ENCODE measurements around the gene PAQR9. TPM values are rescaled to one million over a fixed set of nuclear protein-coding genes. Genes with fewer than 3 reads are reported as not detected.
A peak's percentile ranks its signal among the peaks of the same experiment; 100 is the strongest.

PAQR9 gene
- total RNA-seq, 6 donors from 2014 or later: not detected

- no peaks in the 10 kb centered on the region for H3K36me3 ChIP-seq
- H3K9me3 ChIP-seq: no peaks in the 10 kb centered on the region
- TF ChIP-seq CTCF (IDR thresholded peaks at IDR 0.05) (no peak), POLR2AphosphoS5 (IDR thresholded peaks at IDR 0.05) (no peak), EP300 (IDR thresholded peaks at IDR 0.05) (no peak), POLR2A (IDR thresholded peaks at IDR 0.05) (no peak)
- H3K4me1 ChIP-seq: peaks cover 0 to 6% (median 1%) of the 10 kb centered on the region in 4 donors
- no peak overlapping the region for H3K4me3 ChIP-seq
- peak; percentile 38 to 71 for DNase-seq
- no peak overlapping the region for H3K27ac ChIP-seq
- WGBS, 2 donors: 51 to 60% methylated on average over 7 to 8 of the region's 8 CpGs
- no peaks in the 10 kb centered on the region for H3K27me3 ChIP-seq
- peak; percentile 65 to 97 for ATAC-seq (ENCODE audit: low FRiP score in 2 of 2)
These were observed 13.3 kb upstream of the PAQR9 start for GRCh38 chr3:142976621-142977398.

- no peaks in the 10 kb centered on the region for H3K9me3 ChIP-seq
- no peaks in the 10 kb centered on the region for H3K36me3 ChIP-seq
- H3K27me3 ChIP-seq: no peaks in the 10 kb centered on the region
- ATAC-seq (ENCODE audit: low FRiP score in 2 of 2): no peak
- DNase-seq: no peak
- TF ChIP-seq EP300 (IDR thresholded peaks at IDR 0.05) (no peak), POLR2AphosphoS5 (IDR thresholded peaks at IDR 0.05) (no peak), POLR2A (IDR thresholded peaks at IDR 0.05) (no peak), CTCF (IDR thresholded peaks at IDR 0.05) (no peak)
- no peak overlapping the region for H3K4me3 ChIP-seq
- no peak overlapping the region for H3K27ac ChIP-seq
- WGBS, 2 donors: 90 to 92% methylated on average over 4 of the region's 4 CpGs
- H3K4me1 ChIP-seq: peaks cover 0 to 6% (median 1%) of the 10 kb centered on the region in 4 donors
These were observed 12.0 kb upstream of the PAQR9 start for GRCh38 chr3:142975316-142975995.

GRCh38 chr3:142973217-142974009 is 9.9 kb upstream of the PAQR9 start:
- no peak overlapping the region for H3K4me3 ChIP-seq
- DNase-seq (no peak), ATAC-seq (ENCODE audit: low FRiP score in 2 of 2) (no peak)
- 89 to 91% methylated on average over 7 to 8 of the region's 8 CpGs for WGBS, 2 donors
- no peaks in the 10 kb centered on the region for H3K36me3 ChIP-seq
- TF ChIP-seq EP300 (IDR thresholded peaks at IDR 0.05) (no peak), CTCF (IDR thresholded peaks at IDR 0.05) (no peak), POLR2A (IDR thresholded peaks at IDR 0.05) (no peak), POLR2AphosphoS5 (IDR thresholded peaks at IDR 0.05) (no peak)
- H3K27me3 ChIP-seq: no peaks in the 10 kb centered on the region
- H3K4me1 ChIP-seq: peaks cover 0 to 6% (median 1%) of the 10 kb centered on the region in 4 donors
- H3K27ac ChIP-seq: no peak overlapping the region
- no peaks in the 10 kb centered on the region for H3K9me3 ChIP-seq

GRCh38 chr3:142972092-142972753 is 8.7 kb upstream of the PAQR9 start:
- peaks cover 0 to 6% (median 1%) of the 10 kb centered on the region in 4 donors for H3K4me1 ChIP-seq
- no peak overlapping the region for H3K4me3 ChIP-seq
- no peaks in the 10 kb centered on the region for H3K36me3 ChIP-seq
- no peak overlapping the region for H3K27ac ChIP-seq
- TF ChIP-seq EP300 (IDR thresholded peaks at IDR 0.05): no peak
- TF ChIP-seq POLR2A (IDR thresholded peaks at IDR 0.05): no peak
- TF ChIP-seq CTCF (IDR thresholded peaks at IDR 0.05): no peak
- no peak for TF ChIP-seq POLR2AphosphoS5 (IDR thresholded peaks at IDR 0.05)
- ATAC-seq (ENCODE audit: low FRiP score in 2 of 2): no peak
- no peaks in the 10 kb centered on the region for H3K9me3 ChIP-seq
- no peak for DNase-seq
- WGBS, 2 donors: 78 to 82% methylated on average over 7 of the region's 7 CpGs
- no peaks in the 10 kb centered on the region for H3K27me3 ChIP-seq

All from upper lobe of left lung (tissue), 6 donors.